Measurements from ENCODE around the gene CRCP.
"Not testable (repeated sequence)": the region's sequence is repeated elsewhere in the genome, so short reads cannot be mapped to it uniquely, and the experiment has no call there.

CRCP gene

DNA sequence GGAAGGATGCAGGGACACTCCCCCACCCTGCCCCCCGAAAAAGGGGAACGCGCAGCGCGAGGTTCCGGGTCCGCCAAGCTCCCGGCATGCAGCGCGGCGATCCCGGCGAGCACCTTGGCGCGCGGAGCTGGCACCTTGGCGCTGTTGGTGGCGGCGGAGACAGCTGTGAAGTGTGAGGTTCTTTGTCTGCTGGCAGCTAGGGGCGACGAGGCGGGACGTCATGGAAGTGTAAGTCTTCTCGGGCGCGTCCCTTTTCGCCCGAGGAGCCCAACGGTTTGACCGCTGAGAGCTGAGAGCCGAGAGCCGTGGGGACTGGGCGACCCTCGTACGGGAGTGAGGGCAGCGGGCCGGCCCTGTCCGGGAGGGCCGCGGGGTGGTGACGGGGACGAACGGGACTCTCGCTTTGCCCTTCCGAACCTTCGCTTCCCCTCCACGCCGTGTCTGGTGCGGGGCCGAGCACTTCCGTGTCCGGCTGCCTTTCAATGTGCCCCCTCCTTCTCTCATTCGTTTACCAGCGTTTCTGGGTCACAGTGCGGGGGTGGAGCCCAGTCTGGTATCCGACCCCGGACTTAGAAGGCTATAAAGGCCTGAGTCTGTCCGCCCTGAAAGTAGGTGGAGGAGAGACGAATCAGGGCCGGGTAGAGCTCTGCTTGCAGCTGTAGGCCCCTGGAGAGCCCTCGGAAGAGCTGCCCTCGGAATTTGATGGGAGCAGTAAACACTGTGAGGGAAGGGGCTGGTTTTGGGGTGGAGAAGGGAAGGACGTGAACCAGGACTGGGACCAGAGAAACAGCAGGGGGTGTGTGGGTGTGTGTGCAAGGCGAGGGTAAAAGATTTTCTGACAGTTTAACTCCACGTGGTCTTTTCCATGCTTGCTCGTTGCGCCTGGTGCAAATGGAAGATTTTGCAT is at the start of gene CRCP:
CRCP (plus strand) TSS at position 105 of the 907 bp plus-strand sequence; CDS start at position 221, 116 bp downstream.
- TF ChIP-seq, protein P1, sequence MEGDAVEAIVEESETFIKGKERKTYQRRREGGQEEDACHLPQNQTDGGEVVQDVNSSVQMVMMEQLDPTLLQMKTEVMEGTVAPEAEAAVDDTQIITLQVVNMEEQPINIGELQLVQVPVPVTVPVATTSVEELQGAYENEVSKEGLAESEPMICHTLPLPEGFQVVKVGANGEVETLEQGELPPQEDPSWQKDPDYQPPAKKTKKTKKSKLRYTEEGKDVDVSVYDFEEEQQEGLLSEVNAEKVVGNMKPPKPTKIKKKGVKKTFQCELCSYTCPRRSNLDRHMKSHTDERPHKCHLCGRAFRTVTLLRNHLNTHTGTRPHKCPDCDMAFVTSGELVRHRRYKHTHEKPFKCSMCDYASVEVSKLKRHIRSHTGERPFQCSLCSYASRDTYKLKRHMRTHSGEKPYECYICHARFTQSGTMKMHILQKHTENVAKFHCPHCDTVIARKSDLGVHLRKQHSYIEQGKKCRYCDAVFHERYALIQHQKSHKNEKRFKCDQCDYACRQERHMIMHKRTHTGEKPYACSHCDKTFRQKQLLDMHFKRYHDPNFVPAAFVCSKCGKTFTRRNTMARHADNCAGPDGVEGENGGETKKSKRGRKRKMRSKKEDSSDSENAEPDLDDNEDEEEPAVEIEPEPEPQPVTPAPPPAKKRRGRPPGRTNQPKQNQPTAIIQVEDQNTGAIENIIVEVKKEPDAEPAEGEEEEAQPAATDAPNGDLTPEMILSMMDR (conservative IDR thresholded peaks at IDR 0.05; ENCODE audit: control insufficient read depth, insufficient read depth, low read depth, low read length): peak; percentile 60
- H3K4me3 ChIP-seq (ENCODE audit: control insufficient read depth, low read depth, low read length): peak within 1 kb of the TSS; percentile 88
- peak; percentile 79 for DNase-seq (ENCODE audit: low read depth)

DNA sequence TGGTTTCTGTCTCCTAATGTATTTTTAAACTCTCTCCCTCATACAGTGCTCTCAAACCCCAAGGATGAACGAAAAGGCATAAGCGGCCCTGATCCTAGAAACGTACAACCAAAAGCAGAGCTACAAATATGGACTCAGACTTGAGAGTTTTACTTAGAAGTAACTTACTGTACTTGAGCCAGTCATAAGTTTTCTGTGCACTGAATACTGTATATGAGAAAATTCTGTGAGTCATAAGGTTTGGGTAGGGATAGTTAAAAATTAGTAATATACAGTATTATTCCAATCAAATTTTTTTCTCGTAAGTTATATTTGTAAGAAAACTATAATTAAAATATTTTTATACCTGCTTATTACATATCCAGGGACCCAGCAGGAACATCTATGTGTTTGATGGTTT is 44.9 kb upstream of the CRCP start:
- H3K4me3 ChIP-seq (ENCODE audit: control insufficient read depth, low read depth, low read length): no peak overlapping the region
- no peak for DNase-seq (ENCODE audit: low read depth)
- TF ChIP-seq, protein P1 (conservative IDR thresholded peaks at IDR 0.05; ENCODE audit: control insufficient read depth, insufficient read depth, low read depth, low read length): no peak

DNA sequence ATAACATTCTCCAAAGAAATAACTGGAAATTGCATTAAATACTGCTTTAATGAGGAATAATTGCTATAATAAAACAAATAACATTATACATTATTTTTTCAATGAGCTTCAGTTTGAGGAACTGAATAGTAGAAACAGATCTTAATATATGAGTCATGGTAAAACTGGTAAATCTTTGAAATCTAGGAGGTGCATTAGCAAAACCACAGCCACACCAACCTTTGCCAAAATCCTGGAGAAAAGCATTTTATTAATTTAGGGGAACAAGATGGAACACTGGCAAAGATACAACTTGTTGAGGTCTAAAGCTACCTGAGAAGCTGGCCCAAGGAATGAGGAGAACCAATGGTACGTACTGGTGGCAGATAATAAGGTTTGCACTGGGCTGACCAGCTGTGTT is 44.4 kb upstream of the CRCP start:
- TF ChIP-seq, protein P1 (conservative IDR thresholded peaks at IDR 0.05; ENCODE audit: control insufficient read depth, insufficient read depth, low read depth, low read length): no peak
- DNase-seq (ENCODE audit: low read depth): peak; percentile 15

DNA sequence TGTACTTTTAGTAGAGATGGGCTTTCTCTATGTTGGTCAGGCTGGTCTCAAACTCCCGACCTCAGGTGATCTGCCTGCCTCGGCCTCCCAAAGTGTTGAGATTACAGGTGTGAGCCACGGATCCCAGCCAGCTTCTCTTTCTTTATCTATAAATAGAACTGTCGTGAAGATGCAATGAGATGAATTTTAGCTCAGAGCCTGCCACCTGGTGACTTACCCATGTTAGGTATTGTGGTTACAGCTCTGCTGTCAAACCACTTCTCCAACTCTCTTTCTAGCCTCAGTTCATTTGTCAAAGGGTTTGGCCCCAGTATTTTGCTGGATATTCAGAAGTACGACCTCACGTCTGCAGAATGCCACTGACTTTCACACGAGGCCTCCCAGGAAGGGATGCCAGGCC is 42.4 kb upstream of the CRCP start:
- not testable (repeated sequence) for H3K4me3 ChIP-seq (ENCODE audit: control insufficient read depth, low read depth, low read length); DNase-seq (ENCODE audit: low read depth)

More for the DNA sequence above, 44.4 kb upstream of the CRCP start:
- H3K4me3 ChIP-seq (ENCODE audit: control insufficient read depth, low read depth, low read length): no peak overlapping the region

DNA sequence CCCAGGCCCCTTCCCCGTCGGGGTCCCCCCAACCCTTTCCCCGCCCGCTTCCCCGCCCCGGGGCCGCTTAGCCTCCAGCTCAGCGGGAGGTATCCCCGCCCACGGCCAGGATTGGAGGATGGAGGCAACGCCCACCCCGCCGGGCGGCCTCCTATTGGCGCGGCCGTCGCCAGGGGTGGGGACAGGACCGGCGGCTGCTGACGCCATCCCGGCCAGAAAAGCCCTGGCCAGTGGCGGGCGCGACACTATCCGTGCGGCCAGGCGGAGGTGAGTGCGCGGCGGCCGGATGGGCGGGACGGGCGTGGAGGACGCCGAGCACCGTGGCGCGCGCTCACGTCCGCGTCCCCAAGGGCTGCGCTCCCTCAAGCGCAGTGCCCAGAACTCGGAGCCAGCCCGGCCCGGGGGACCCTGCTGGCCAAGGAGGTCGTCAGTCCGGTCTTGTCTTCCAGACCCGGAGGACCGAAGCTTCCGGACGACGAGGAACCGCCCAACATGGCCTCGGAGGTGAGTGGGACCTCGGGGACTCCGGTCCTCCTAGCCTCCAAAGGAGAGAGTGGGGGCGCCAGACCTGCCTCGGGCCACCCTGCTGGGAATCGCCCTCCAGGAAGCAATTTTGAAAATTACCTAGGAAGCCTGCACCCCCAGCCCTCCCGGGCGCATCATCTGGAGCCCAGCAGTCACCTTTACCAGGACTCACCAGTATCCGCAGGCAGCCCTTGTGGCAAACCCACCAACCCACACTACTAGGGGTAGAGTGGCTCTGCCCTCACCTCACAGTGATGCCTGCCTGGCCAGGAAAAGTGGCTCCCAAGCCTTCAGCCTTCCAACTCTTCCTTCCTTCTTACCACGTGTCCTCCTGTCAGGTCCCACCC is 38.8 kb upstream of the CRCP start, which contains the start of gene ASL:
ASL (plus strand) TSS at position 230 of the 872 bp plus-strand sequence; CDS start at position 493, 263 bp downstream.
- peak; percentile 81 for DNase-seq (ENCODE audit: low read depth)
- TF ChIP-seq, protein P1 (conservative IDR thresholded peaks at IDR 0.05; ENCODE audit: control insufficient read depth, insufficient read depth, low read depth, low read length): no peak

DNA sequence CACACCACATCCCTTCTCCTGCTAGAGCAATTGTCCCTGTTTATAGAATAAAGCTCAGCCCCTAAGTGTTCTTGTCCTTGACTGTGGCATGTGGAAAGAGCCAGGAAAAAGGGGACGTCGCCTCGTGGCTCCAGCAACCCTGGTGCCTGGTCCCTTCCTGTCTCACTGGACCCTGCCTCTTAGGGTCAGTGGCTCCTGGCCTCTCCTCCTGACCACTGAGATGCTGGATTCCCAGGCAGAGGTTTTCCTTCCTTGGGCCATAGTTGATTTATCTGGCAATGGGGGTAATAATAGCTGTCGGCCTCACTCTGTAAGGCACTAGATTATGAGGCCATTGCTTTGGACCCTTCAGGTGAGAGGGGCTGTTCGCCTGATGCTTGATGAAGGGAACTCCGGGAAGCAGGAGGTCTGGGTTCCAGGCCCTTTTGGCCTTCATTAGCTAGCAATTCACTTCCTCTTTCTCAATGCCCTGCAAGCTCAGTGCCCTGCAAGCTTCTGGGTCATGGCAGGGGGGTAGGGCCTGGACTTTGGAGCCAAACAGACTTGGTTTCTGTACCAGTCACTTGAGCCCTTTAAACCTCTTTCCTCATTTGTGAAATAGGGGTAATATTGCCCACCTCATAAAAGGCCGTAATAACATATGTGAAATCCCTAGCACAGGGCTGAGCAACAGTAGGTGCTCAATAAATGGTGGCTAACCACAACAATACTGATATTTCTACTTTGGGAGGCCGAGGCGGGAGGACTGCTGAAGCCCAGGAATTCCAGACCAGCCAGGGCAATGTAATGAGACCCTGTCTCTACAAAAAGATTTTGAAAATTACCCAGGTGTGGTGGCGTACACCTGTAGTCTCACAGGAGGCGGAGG is 38.0 kb upstream of the CRCP start:
- H3K4me3 ChIP-seq (ENCODE audit: control insufficient read depth, low read depth, low read length): peak overlapping the region; percentile 89
- DNase-seq (ENCODE audit: low read depth): no peak
- TF ChIP-seq, protein P1 (conservative IDR thresholded peaks at IDR 0.05; ENCODE audit: control insufficient read depth, insufficient read depth, low read depth, low read length): no peak

More for the DNA sequence above, 38.8 kb upstream of the CRCP start, which contains the start of gene ASL:
- peak within 1 kb of the TSS; percentile 89 for H3K4me3 ChIP-seq (ENCODE audit: control insufficient read depth, low read depth, low read length)

Data from fibroblast of mammary gland (primary cell).